Measurements from ENCODE around the gene SYNM. TPM values are rescaled to one million over a fixed set of nuclear protein-coding genes. Genes with fewer than 3 reads are reported as not detected.

SYNM gene
- total and polyA plus RNA-seq, 2 experiments from 2014 or later = 0.74 to 3.5 TPM

DNA sequence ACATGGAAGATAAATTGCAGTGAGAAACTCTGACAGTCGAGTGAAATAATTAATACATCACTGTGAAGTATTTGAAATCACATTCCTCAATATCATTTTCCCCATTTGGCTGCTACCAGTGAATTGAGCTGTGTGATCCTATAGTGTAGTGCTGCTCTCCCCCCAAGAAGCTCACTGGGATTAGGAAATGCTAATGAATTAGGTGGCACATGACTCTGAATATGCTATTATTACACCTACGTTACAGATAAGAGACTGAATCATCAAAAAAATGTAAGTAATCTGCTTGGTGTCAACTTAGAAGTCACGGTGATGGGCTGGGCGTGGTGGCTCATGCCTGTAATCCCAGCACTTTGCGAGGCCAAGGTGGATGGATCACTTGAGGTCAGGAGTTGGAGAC, 34.7 kb upstream of the SYNM start:
- Histone ChIP-seq H3K4me2 (no peak overlapping the region), H3K27ac (ENCODE audit: low read depth) (no peak overlapping the region), H4K20me1 (replicated peaks; ENCODE audit: insufficient read depth) (no peaks in the 10 kb centered on the region), H3K4me3 (no peak overlapping the region), H2AFZ (no peak overlapping the region), H3K9me2 (ENCODE audit: insufficient read depth) (no peaks in the 10 kb centered on the region), H3K4me1 (ENCODE audit: insufficient read depth) (peaks cover 11% of the 10 kb centered on the region; the same call in 1 of the 2 replicates), H3F3A (replicated peaks; ENCODE audit: low read depth) (no peaks in the 10 kb centered on the region), H3K27me3 (ENCODE audit: insufficient read depth) (no peaks in the 10 kb centered on the region), H3K79me2 (replicated peaks; ENCODE audit: insufficient read depth) (no peaks in the 10 kb centered on the region), H3K36me3 (ENCODE audit: insufficient read depth) (no peaks in the 10 kb centered on the region)
- DNase-seq (ENCODE audit: low spot score) (no peak), ATAC-seq (no peak)
- Mint-ChIP-seq H3K4me1 (peaks cover 10% of the 10 kb centered on the region), H3K9me3 (no peaks in the 10 kb centered on the region), H3K27ac (no peak overlapping the region), H3K27me3 (ENCODE audit: insufficient read depth, low read depth, poor library complexity) (peaks cover 3% of the 10 kb centered on the region), H3K4me3 (no peak overlapping the region), H3K36me3 (ENCODE audit: low read depth) (no peaks in the 10 kb centered on the region)
- TF ChIP-seq ZNF114 (CRISPR knock-in tag; IDR thresholded peaks at IDR 0.05) = no peak
- no peak for TF ChIP-seq EZH2 (IDR thresholded peaks at IDR 0.05; ENCODE audit: low read depth, unreplicated experiment)
- TF ChIP-seq ZNF331 (CRISPR knock-in tag; IDR thresholded peaks at IDR 0.05; ENCODE audit: low read depth) = no peak
- TF ChIP-seq, protein P1, sequence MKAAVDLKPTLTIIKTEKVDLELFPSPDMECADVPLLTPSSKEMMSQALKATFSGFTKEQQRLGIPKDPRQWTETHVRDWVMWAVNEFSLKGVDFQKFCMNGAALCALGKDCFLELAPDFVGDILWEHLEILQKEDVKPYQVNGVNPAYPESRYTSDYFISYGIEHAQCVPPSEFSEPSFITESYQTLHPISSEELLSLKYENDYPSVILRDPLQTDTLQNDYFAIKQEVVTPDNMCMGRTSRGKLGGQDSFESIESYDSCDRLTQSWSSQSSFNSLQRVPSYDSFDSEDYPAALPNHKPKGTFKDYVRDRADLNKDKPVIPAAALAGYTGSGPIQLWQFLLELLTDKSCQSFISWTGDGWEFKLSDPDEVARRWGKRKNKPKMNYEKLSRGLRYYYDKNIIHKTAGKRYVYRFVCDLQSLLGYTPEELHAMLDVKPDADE (IDR thresholded peaks at IDR 0.05) = no peak
- TF ChIP-seq, protein P2, sequence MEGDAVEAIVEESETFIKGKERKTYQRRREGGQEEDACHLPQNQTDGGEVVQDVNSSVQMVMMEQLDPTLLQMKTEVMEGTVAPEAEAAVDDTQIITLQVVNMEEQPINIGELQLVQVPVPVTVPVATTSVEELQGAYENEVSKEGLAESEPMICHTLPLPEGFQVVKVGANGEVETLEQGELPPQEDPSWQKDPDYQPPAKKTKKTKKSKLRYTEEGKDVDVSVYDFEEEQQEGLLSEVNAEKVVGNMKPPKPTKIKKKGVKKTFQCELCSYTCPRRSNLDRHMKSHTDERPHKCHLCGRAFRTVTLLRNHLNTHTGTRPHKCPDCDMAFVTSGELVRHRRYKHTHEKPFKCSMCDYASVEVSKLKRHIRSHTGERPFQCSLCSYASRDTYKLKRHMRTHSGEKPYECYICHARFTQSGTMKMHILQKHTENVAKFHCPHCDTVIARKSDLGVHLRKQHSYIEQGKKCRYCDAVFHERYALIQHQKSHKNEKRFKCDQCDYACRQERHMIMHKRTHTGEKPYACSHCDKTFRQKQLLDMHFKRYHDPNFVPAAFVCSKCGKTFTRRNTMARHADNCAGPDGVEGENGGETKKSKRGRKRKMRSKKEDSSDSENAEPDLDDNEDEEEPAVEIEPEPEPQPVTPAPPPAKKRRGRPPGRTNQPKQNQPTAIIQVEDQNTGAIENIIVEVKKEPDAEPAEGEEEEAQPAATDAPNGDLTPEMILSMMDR (conservative IDR thresholded peaks at IDR 0.05; ENCODE audit: low read depth in 2 of 2) = no peak
- no peak for TF ChIP-seq CREB1 (CRISPR knock-in tag; IDR thresholded peaks at IDR 0.05; ENCODE audit: low read depth)
- TF ChIP-seq POLR2AphosphoS5 (IDR thresholded peaks at IDR 0.05; ENCODE audit: low read depth) = no peak
- no peak for TF ChIP-seq NANOG (IDR thresholded peaks at IDR 0.05; ENCODE audit: borderline replicate concordance)
- no peak for TF ChIP-seq JUNB (IDR thresholded peaks at IDR 0.05; ENCODE audit: unreplicated experiment)
- TF ChIP-seq, protein P3, sequence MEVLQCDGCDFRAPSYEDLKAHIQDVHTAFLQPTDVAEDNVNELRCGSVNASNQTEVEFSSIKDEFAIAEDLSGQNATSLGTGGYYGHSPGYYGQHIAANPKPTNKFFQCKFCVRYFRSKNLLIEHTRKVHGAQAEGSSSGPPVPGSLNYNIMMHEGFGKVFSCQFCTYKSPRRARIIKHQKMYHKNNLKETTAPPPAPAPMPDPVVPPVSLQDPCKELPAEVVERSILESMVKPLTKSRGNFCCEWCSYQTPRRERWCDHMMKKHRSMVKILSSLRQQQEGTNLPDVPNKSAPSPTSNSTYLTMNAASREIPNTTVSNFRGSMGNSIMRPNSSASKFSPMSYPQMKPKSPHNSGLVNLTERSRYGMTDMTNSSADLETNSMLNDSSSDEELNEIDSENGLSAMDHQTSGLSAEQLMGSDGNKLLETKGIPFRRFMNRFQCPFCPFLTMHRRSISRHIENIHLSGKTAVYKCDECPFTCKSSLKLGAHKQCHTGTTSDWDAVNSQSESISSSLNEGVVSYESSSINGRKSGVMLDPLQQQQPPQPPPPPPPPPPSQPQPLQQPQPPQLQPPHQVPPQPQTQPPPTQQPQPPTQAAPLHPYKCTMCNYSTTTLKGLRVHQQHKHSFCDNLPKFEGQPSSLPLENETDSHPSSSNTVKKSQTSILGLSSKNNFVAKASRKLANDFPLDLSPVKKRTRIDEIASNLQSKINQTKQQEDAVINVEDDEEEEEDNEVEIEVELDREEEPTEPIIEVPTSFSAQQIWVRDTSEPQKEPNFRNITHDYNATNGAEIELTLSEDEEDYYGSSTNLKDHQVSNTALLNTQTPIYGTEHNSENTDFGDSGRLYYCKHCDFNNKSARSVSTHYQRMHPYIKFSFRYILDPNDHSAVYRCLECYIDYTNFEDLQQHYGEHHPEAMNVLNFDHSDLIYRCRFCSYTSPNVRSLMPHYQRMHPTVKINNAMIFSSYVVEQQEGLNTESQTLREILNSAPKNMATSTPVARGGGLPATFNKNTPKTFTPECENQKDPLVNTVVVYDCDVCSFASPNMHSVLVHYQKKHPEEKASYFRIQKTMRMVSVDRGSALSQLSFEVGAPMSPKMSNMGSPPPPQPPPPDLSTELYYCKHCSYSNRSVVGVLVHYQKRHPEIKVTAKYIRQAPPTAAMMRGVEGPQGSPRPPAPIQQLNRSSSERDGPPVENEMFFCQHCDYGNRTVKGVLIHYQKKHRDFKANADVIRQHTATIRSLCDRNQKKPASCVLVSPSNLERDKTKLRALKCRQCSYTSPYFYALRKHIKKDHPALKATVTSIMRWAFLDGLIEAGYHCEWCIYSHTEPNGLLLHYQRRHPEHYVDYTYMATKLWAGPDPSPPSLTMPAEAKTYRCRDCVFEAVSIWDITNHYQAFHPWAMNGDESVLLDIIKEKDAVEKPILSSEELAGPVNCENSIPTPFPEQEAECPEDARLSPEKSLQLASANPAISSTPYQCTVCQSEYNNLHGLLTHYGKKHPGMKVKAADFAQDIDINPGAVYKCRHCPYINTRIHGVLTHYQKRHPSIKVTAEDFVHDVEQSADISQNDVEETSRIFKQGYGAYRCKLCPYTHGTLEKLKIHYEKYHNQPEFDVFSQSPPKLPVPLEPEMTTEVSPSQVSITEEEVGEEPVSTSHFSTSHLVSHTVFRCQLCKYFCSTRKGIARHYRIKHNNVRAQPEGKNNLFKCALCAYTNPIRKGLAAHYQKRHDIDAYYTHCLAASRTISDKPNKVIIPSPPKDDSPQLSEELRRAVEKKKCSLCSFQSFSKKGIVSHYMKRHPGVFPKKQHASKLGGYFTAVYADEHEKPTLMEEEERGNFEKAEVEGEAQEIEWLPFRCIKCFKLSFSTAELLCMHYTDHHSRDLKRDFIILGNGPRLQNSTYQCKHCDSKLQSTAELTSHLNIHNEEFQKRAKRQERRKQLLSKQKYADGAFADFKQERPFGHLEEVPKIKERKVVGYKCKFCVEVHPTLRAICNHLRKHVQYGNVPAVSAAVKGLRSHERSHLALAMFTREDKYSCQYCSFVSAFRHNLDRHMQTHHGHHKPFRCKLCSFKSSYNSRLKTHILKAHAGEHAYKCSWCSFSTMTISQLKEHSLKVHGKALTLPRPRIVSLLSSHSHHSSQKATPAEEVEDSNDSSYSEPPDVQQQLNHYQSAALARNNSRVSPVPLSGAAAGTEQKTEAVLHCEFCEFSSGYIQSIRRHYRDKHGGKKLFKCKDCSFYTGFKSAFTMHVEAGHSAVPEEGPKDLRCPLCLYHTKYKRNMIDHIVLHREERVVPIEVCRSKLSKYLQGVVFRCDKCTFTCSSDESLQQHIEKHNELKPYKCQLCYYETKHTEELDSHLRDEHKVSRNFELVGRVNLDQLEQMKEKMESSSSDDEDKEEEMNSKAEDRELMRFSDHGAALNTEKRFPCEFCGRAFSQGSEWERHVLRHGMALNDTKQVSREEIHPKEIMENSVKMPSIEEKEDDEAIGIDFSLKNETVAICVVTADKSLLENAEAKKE (CRISPR knock-in tag; IDR thresholded peaks at IDR 0.05) = no peak
- TF ChIP-seq, protein P4, sequence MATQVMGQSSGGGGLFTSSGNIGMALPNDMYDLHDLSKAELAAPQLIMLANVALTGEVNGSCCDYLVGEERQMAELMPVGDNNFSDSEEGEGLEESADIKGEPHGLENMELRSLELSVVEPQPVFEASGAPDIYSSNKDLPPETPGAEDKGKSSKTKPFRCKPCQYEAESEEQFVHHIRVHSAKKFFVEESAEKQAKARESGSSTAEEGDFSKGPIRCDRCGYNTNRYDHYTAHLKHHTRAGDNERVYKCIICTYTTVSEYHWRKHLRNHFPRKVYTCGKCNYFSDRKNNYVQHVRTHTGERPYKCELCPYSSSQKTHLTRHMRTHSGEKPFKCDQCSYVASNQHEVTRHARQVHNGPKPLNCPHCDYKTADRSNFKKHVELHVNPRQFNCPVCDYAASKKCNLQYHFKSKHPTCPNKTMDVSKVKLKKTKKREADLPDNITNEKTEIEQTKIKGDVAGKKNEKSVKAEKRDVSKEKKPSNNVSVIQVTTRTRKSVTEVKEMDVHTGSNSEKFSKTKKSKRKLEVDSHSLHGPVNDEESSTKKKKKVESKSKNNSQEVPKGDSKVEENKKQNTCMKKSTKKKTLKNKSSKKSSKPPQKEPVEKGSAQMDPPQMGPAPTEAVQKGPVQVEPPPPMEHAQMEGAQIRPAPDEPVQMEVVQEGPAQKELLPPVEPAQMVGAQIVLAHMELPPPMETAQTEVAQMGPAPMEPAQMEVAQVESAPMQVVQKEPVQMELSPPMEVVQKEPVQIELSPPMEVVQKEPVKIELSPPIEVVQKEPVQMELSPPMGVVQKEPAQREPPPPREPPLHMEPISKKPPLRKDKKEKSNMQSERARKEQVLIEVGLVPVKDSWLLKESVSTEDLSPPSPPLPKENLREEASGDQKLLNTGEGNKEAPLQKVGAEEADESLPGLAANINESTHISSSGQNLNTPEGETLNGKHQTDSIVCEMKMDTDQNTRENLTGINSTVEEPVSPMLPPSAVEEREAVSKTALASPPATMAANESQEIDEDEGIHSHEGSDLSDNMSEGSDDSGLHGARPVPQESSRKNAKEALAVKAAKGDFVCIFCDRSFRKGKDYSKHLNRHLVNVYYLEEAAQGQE (IDR thresholded peaks at IDR 0.05; ENCODE audit: unreplicated experiment) = no peak
- TF ChIP-seq EZH2phosphoT487 (IDR thresholded peaks at IDR 0.05; ENCODE audit: unreplicated experiment) = no peak
- TF ChIP-seq STAT1 (IDR thresholded peaks at IDR 0.05; ENCODE audit: unreplicated experiment) = no peak
